HEK293 (cell line): Measurements from ENCODE around the gene TRAM2.
A peak's percentile ranks its signal among the peaks of the same experiment; 100 is the strongest.

Source experiments
- FEZF1 ChIP-seq: fragments of 450-650 bp; formaldehyde crosslinking; IDR thresholded peaks from 2 replicates; pipeline ENCODE4 v1.5.1; 2016; ENCODE audit warnings: missing biosample characterization, missing genetic modification characterization
- GLIS1 ChIP-seq: fragments of 450-650 bp; formaldehyde crosslinking; IDR thresholded peaks from 2 replicates; pipeline ENCODE4 v1.5.1; 2016; ENCODE audit warnings: missing biosample characterization, missing genetic modification characterization
- PRDM1 ChIP-seq: fragments of 450-650 bp; formaldehyde crosslinking; IDR thresholded peaks from 2 replicates; pipeline ENCODE4; 2016; ENCODE audit warnings: missing biosample characterization, missing genetic modification characterization
- SCRT2 ChIP-seq: fragments of 450-650 bp; formaldehyde crosslinking; IDR thresholded peaks from 2 replicates; pipeline ENCODE4 v1.5.1; 2016; ENCODE audit warnings: missing biosample characterization, missing genetic modification characterization
- ZBTB17 ChIP-seq: fragments of 450-650 bp; formaldehyde crosslinking; IDR thresholded peaks from 2 replicates; pipeline ENCODE4 v1.5.1; 2016; ENCODE audit warnings: missing biosample characterization, missing genetic modification characterization
- ZEB2 ChIP-seq: fragments of 450-650 bp; formaldehyde crosslinking; IDR thresholded peaks from 2 replicates; pipeline ENCODE4 v1.5.1; 2016; ENCODE audit warnings: missing biosample characterization, missing genetic modification characterization
- ZFHX2 ChIP-seq: fragments of 450-650 bp; formaldehyde crosslinking; conservative IDR thresholded peaks from 2 replicates; pipeline ENCODE4 v1.5.1; 2016; ENCODE audit warnings: missing biosample characterization, missing genetic modification characterization
- ZFP3 ChIP-seq: fragments of 450-650 bp; formaldehyde crosslinking; IDR thresholded peaks from 2 replicates; pipeline ENCODE4 v1.5.1; 2016; ENCODE audit warnings: low read depth, missing biosample characterization, missing genetic modification characterization
- ZNF16 ChIP-seq: fragments of 450-650 bp; formaldehyde crosslinking; IDR thresholded peaks from 2 replicates; pipeline ENCODE4 v1.5.1; 2016; ENCODE audit warnings: low read depth, missing biosample characterization, missing genetic modification characterization
- ZNF223 ChIP-seq: fragments of 450-650 bp; formaldehyde crosslinking; IDR thresholded peaks from 2 replicates; pipeline ENCODE4 v1.5.1; 2016; ENCODE audit warnings: missing biosample characterization, missing genetic modification characterization
- ZNF274 ChIP-seq, 2 experiments: fragments of 200-500 bp in 1 of 2; fragments of 450-650 bp in 1 of 2; sonication (Bioruptor generic) in 1 of 2; formaldehyde crosslinking in 1 of 2; IDR thresholded peaks; 2 replicates each; pipeline versions ENCODE4 v1.5.1 to v1.6.1; 2014 to 2016; ENCODE audit warnings: borderline replicate concordance in 1 of 2, inconsistent platforms in 1 of 2, low read length in 1 of 2, missing biosample characterization in 1 of 2, missing genetic modification characterization in 1 of 2
- ZNF341 ChIP-seq: fragments of 450-650 bp; formaldehyde crosslinking; IDR thresholded peaks from 2 replicates; pipeline ENCODE4; 2016; ENCODE audit warnings: low read depth, missing biosample characterization, missing genetic modification characterization
- ZNF366 ChIP-seq: fragments of 450-650 bp; formaldehyde crosslinking; conservative IDR thresholded peaks from 2 replicates; pipeline ENCODE4 v1.5.1; 2016; ENCODE audit warnings: missing biosample characterization, missing genetic modification characterization
- ZNF37A ChIP-seq: fragments of 450-650 bp; IDR thresholded peaks from 2 replicates; pipeline ENCODE4 v1.5.1; 2018; ENCODE audit warnings: missing biosample characterization, missing genetic modification characterization
- ZNF426 ChIP-seq: fragments of 450-650 bp; formaldehyde crosslinking; IDR thresholded peaks from 2 replicates; pipeline ENCODE4 v1.5.1; 2017; ENCODE audit warnings: missing biosample characterization, missing genetic modification characterization, mild to moderate bottlenecking, inconsistent platforms, moderate library complexity
- ZNF473 ChIP-seq: fragments of 450-650 bp; formaldehyde crosslinking; IDR thresholded peaks from 2 replicates; pipeline ENCODE4 v1.5.1; 2017; ENCODE audit warnings: missing biosample characterization, missing genetic modification characterization
- ZNF510 ChIP-seq: fragments of 450-650 bp; formaldehyde crosslinking; IDR thresholded peaks from 2 replicates; pipeline ENCODE4 v1.5.1; 2018; ENCODE audit warnings: mild to moderate bottlenecking, missing genetic modification characterization, missing biosample characterization; ENCODE audit not compliant: insufficient replicate concordance
- ZNF529 ChIP-seq: fragments of 450-650 bp; formaldehyde crosslinking; IDR thresholded peaks from 2 replicates; pipeline ENCODE4 v1.5.1; 2017; ENCODE audit warnings: missing genetic modification characterization, missing biosample characterization; ENCODE audit not compliant: insufficient replicate concordance
- ZNF621 ChIP-seq: fragments of 450-650 bp; formaldehyde crosslinking; IDR thresholded peaks from 2 replicates; pipeline ENCODE4 v1.5.1; 2017; ENCODE audit warnings: missing biosample characterization, missing genetic modification characterization
- ZNF670 ChIP-seq: fragments of 450-650 bp; formaldehyde crosslinking; IDR thresholded peaks from 2 replicates; pipeline ENCODE4 v1.5.1; 2016; ENCODE audit warnings: missing biosample characterization, missing genetic modification characterization, low read depth
- ZNF701 ChIP-seq: fragments of 450-650 bp; formaldehyde crosslinking; IDR thresholded peaks from 2 replicates; pipeline ENCODE4 v1.5.1; 2016; ENCODE audit warnings: missing biosample characterization, missing genetic modification characterization
- ZNF747 ChIP-seq: fragments of 450-650 bp; formaldehyde crosslinking; IDR thresholded peaks from 2 replicates; pipeline ENCODE4 v1.5.1; 2016; ENCODE audit warnings: missing biosample characterization, missing genetic modification characterization
- ZNF791 ChIP-seq: fragments of 450-650 bp; formaldehyde crosslinking; IDR thresholded peaks from 2 replicates; pipeline ENCODE4 v1.5.1; 2016; ENCODE audit warnings: missing biosample characterization, missing genetic modification characterization
- ZNF830 ChIP-seq: fragments of 450-650 bp; IDR thresholded peaks from 2 replicates; pipeline ENCODE4 v1.5.0; 2018; ENCODE audit warnings: missing biosample characterization, missing genetic modification characterization, low read depth, mild to moderate bottlenecking, moderate library complexity
- ZSCAN16 ChIP-seq: fragments of 450-650 bp; formaldehyde crosslinking; IDR thresholded peaks from 2 replicates; pipeline ENCODE4 v1.5.1; 2016; ENCODE audit warnings: missing biosample characterization, missing genetic modification characterization
- TF ChIP-seq, protein P1 (sequence below): IDR thresholded peaks from 2 replicates; pipeline ENCODE4 v1.6.1; 2011; ENCODE audit warnings: mild to moderate bottlenecking, low read depth, low read length, borderline replicate concordance
- TF ChIP-seq, protein P2 (sequence below): fragments of 450-650 bp; formaldehyde crosslinking; IDR thresholded peaks from 2 replicates; pipeline ENCODE4 v1.5.1; 2016; ENCODE audit warnings: missing biosample characterization, missing genetic modification characterization
- TF ChIP-seq, protein P3 (sequence below): fragments of 450-650 bp; formaldehyde crosslinking; IDR thresholded peaks from 2 replicates; pipeline ENCODE4 v1.5.1; 2016; ENCODE audit warnings: missing biosample characterization, missing genetic modification characterization
- TF ChIP-seq, protein P4 (sequence below): fragments of 450-650 bp; formaldehyde crosslinking; IDR thresholded peaks from 2 replicates; pipeline ENCODE4 v1.5.1; 2016; ENCODE audit warnings: missing biosample characterization, missing genetic modification characterization
- TF ChIP-seq, protein P5 (sequence below): fragments of 450-650 bp; formaldehyde crosslinking; IDR thresholded peaks from 2 replicates; pipeline ENCODE4 v1.5.1; 2016; ENCODE audit warnings: missing biosample characterization, missing genetic modification characterization
- TF ChIP-seq, protein P6 (sequence below): fragments of 450-650 bp; formaldehyde crosslinking; IDR thresholded peaks from 2 replicates; pipeline ENCODE4 v1.5.1; 2016; ENCODE audit warnings: missing biosample characterization, missing genetic modification characterization

TRAM2 gene

DNA sequence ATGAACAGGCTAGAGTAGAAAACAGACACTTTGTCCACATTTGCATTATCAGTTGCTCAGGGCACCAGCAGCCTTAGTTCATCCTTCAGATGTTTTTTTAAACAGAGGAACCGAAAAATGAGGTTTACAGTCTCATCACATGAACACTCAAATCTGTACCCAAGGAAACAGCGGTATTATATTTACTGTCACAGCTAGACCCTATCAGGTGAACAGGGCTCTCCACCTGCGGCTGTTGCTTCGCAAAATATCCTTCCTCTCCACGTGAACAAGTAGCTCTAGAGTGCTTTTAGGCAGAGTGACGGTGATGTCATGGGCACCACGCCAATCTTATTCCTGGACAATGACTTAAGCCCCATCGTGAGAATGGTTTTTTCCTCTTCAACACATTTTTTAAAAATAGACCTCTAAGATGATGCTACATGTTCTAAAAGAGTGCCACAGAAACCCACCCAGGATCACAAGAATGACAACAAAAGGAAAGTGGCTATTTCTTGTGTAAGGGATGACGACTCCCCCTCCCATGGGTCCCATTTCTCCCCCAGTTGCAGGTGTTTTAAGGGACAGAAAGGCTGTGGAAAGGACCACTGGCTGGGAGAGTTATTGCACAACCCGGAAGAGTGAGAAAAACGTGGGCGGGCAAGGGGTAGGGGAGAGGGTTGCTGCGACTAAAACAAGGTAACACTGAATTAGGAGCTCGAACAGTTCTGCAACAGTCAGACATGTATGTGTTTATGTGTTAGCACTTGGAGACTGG, 79.0 kb downstream of the TRAM2 start (continued):
- TF ChIP-seq ZSCAN16 (tag by site-specific recombination) (no peak), ZNF830 (tag by site-specific recombination) (no peak), ZNF16 (tag by site-specific recombination) (no peak), GLIS1 (no peak), ZNF473 (tag by site-specific recombination) (no peak), ZEB2 (peak; percentile 59), FEZF1 (tag by site-specific recombination) (no peak), ZNF747 (tag by site-specific recombination) (no peak), ZFP3 (tag by site-specific recombination) (no peak), SCRT2 (tag by site-specific recombination) (peak; percentile 97), PRDM1 (tag by site-specific recombination) (peak; percentile 41; the same call in 1 of the 2 replicates), ZNF426 (tag by site-specific recombination) (no peak), ZNF791 (no peak), ZNF366 (tag by site-specific recombination) (peak; percentile 84), ZNF529 (tag by site-specific recombination) (no peak), ZNF621 (no peak), ZNF510 (tag by site-specific recombination) (no peak), ZFHX2 (tag by site-specific recombination) (peak; percentile 71), ZBTB17 (peak; percentile 49; the same call in 1 of the 2 replicates), ZNF274 (IDR thresholded peaks at IDR 0.05; ENCODE audit: low read length) (no peak), ZNF274 (tag by site-specific recombination; IDR thresholded peaks at IDR 0.05; ENCODE audit: borderline replicate concordance) (no peak), ZNF223 (tag by site-specific recombination) (no peak), ZNF701 (tag by site-specific recombination) (no peak), ZNF341 (tag by site-specific recombination) (no peak), ZNF37A (no peak), ZNF670 (no peak)
- TF ChIP-seq, protein P1, sequence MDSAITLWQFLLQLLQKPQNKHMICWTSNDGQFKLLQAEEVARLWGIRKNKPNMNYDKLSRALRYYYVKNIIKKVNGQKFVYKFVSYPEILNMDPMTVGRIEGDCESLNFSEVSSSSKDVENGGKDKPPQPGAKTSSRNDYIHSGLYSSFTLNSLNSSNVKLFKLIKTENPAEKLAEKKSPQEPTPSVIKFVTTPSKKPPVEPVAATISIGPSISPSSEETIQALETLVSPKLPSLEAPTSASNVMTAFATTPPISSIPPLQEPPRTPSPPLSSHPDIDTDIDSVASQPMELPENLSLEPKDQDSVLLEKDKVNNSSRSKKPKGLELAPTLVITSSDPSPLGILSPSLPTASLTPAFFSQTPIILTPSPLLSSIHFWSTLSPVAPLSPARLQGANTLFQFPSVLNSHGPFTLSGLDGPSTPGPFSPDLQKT, result no peak
- TF ChIP-seq, protein P2, sequence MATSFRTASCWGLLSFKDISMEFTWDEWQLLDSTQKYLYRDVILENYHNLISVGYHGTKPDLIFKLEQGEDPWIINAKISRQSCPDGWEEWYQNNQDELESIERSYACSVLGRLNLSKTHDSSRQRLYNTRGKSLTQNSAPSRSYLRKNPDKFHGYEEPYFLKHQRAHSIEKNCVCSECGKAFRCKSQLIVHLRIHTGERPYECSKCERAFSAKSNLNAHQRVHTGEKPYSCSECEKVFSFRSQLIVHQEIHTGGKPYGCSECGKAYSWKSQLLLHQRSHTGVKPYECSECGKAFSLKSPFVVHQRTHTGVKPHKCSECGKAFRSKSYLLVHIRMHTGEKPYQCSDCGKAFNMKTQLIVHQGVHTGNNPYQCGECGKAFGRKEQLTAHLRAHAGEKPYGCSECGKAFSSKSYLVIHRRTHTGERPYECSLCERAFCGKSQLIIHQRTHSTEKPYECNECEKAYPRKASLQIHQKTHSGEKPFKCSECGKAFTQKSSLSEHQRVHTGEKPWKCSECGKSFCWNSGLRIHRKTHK, result no peak
- TF ChIP-seq, protein P3, sequence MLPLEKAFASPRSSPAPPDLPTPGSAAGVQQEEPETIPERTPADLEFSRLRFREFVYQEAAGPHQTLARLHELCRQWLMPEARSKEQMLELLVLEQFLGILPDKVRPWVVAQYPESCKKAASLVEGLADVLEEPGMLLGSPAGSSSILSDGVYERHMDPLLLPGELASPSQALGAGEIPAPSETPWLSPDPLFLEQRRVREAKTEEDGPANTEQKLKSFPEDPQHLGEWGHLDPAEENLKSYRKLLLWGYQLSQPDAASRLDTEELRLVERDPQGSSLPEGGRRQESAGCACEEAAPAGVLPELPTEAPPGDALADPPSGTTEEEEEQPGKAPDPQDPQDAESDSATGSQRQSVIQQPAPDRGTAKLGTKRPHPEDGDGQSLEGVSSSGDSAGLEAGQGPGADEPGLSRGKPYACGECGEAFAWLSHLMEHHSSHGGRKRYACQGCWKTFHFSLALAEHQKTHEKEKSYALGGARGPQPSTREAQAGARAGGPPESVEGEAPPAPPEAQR (tag by site-specific recombination), result no peak
- TF ChIP-seq, protein P4, sequence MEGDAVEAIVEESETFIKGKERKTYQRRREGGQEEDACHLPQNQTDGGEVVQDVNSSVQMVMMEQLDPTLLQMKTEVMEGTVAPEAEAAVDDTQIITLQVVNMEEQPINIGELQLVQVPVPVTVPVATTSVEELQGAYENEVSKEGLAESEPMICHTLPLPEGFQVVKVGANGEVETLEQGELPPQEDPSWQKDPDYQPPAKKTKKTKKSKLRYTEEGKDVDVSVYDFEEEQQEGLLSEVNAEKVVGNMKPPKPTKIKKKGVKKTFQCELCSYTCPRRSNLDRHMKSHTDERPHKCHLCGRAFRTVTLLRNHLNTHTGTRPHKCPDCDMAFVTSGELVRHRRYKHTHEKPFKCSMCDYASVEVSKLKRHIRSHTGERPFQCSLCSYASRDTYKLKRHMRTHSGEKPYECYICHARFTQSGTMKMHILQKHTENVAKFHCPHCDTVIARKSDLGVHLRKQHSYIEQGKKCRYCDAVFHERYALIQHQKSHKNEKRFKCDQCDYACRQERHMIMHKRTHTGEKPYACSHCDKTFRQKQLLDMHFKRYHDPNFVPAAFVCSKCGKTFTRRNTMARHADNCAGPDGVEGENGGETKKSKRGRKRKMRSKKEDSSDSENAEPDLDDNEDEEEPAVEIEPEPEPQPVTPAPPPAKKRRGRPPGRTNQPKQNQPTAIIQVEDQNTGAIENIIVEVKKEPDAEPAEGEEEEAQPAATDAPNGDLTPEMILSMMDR (tag by site-specific recombination), result no peak
- TF ChIP-seq, protein P5, sequence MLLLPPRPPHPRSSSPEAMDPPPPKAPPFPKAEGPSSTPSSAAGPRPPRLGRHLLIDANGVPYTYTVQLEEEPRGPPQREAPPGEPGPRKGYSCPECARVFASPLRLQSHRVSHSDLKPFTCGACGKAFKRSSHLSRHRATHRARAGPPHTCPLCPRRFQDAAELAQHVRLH (tag by site-specific recombination), result no peak
- TF ChIP-seq, protein P6, sequence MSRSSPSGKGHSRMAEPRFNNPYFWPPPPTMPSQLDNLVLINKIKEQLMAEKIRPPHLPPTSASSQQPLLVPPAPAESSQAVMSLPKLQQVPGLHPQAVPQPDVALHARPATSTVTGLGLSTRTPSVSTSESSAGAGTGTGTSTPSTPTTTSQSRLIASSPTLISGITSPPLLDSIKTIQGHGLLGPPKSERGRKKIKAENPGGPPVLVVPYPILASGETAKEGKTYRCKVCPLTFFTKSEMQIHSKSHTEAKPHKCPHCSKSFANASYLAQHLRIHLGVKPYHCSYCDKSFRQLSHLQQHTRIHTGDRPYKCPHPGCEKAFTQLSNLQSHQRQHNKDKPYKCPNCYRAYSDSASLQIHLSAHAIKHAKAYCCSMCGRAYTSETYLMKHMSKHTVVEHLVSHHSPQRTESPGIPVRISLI (tag by site-specific recombination), result peak; percentile 85
